GM23248 (cell line): Measurements from ENCODE around the gene ANXA9. TPM values are rescaled to one million over a fixed set of nuclear protein-coding genes. Genes with fewer than 3 reads are reported as not detected.

Experiments
- DNase-seq: peaks from one replicate; pipeline ENCODE4 v3.0.0-alpha.2; 2015
- H2AFZ ChIP-seq: fragments of 200-600 bp; sonication (generic); 2 replicates; pipeline ENCODE4 v1.6.1; 2016; ENCODE audit warnings: antibody characterized with exemption
- H3F3A ChIP-seq: fragments of 200-600 bp; sonication (generic); 2 replicates; pipeline ENCODE4 v1.6.1; 2016; ENCODE audit warnings: mild to moderate bottlenecking, antibody characterized with exemption, mixed run types; ENCODE audit not compliant: insufficient read depth
- H3K27ac ChIP-seq: fragments of 200-600 bp; sonication (generic); 2 replicates; pipeline ENCODE4 v1.5.1; 2016; ENCODE audit warnings: mild to moderate bottlenecking
- H3K27me3 ChIP-seq: fragments of 200-600 bp; sonication (generic); replicated peaks from 2 replicates; pipeline ENCODE4 v1.6.1; 2016; ENCODE audit warnings: mild to moderate bottlenecking; ENCODE audit not compliant: insufficient read depth
- H3K36me3 ChIP-seq: fragments of 200-600 bp; sonication (generic); 2 replicates; pipeline ENCODE4 v1.6.1; 2016; ENCODE audit warnings: low read depth, mild to moderate bottlenecking
- H3K4me1 ChIP-seq: fragments of 200-600 bp; sonication (generic); 2 replicates; pipeline ENCODE4 v1.6.1; 2016; ENCODE audit warnings: mild to moderate bottlenecking; ENCODE audit not compliant: insufficient read depth
- H3K4me2 ChIP-seq: fragments of 200-600 bp; sonication (generic); one replicate; pipeline ENCODE4 v1.6.1; 2016; ENCODE audit warnings: mild to moderate bottlenecking; ENCODE audit not compliant: unreplicated experiment
- H3K4me3 ChIP-seq: fragments of 200-600 bp; sonication (generic); 2 replicates; pipeline ENCODE4 v1.5.1; 2016; ENCODE audit warnings: mild to moderate bottlenecking
- H3K79me2 ChIP-seq: fragments of 200-600 bp; sonication (generic); 2 replicates; pipeline ENCODE4 v1.6.1; 2016; ENCODE audit warnings: mild to moderate bottlenecking; ENCODE audit not compliant: insufficient read depth
- H3K9ac ChIP-seq: fragments of 200-600 bp; sonication (generic); 2 replicates; pipeline ENCODE4 v1.6.1; 2016; ENCODE audit warnings: mild to moderate bottlenecking
- H3K9me2 ChIP-seq: fragments of 200-600 bp; sonication (generic); 2 replicates; pipeline ENCODE4 v1.6.1; 2016; ENCODE audit warnings: mixed run types, mild to moderate bottlenecking, moderate library complexity; ENCODE audit not compliant: insufficient read depth
- H3K9me3 ChIP-seq: fragments of 200-600 bp; sonication (generic); one replicate; pipeline ENCODE4 v1.6.1; 2017; ENCODE audit warnings: low read depth
- H4K20me1 ChIP-seq: fragments of 200-600 bp; sonication (generic); 2 replicates; pipeline ENCODE4 v1.6.0; 2016; ENCODE audit not compliant: insufficient read depth
- EZH2 ChIP-seq: fragments of 200-600 bp; sonication (generic); IDR thresholded peaks from 2 replicates; pipeline ENCODE4 v1.6.1; 2018; ENCODE audit warnings: antibody characterized with exemption, mild to moderate bottlenecking; ENCODE audit not compliant: insufficient read depth, poor library complexity, severe bottlenecking
- EZH2phosphoT487 ChIP-seq: fragments of 200-600 bp; sonication (generic); IDR thresholded peaks from 2 replicates; pipeline ENCODE4 v1.6.1; 2018; ENCODE audit warnings: antibody characterized with exemption, moderate library complexity, mild to moderate bottlenecking, low read depth; ENCODE audit not compliant: insufficient read depth
- WGBS, 2 experiments: methylation state at CpG; one replicate each; pipeline ENCODE4 v1.1.6; 2015 to 2017; ENCODE audit warnings: low lambda C conversion rate in 2 of 2, low coverage in 1 of 2; ENCODE audit errors: missing lambda C conversion rate in 2 of 2; 5-methylcytosine and 5-hydroxymethylcytosine counted together
- in situ Hi-C: fragments of 300-500 bp; cut with MboI; formaldehyde crosslinking; loops from 2 replicates; pipeline ENCODE4 v1.15.0; 2020
- polyA plus RNA-seq: library from polyadenylated mRNA; unstranded; fragments of >200 nt; fragmentation: Nextera tagmentation; extraction: Ambion mirVana; gene quantifications from 2 replicates; pipeline ENCODE4 v1.2.1, GENCODE V29; 2016
- total RNA-seq: library from RNA; depleted of rRNA; stranded (reverse); fragments of >200 nt; shearing (Covaris generic); gene quantifications from 2 replicates; pipeline ENCODE4 v1.2.3, GENCODE V29; 2014

Gene ANXA9
- total and polyA plus RNA-seq, 2 experiments from 2014 or later = 0.26 TPM; not detected in 1

DNA sequence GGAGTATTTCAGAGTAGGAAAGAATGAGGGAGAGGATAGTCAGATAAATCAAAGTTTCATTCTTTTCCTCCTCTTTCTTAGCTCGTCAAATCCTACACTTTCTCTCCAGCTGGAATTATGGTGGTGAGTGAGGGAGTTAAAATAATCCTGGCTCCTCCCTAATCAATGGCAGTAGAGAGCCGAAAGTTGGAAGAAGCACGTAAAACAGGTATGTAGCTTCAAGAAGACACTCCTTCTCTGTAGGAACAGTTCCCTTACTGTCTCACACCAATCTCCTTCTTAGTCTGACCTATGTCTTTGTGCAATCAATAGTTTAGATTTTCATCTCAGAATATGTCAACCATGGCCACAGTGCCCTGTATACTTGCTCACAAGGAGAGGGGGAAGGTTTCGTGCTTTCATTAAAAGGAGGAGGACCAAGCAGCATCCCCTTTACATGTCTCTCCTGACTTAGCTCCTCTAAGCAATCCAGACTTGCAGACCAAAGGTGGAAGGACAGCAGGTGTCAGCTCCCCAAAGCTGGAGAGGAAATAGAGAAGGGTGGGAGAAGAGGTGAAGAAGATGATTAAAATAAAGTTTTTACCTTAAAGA, 23.7 kb downstream of the ANXA9 start:
- Histone ChIP-seq H3F3A (peaks cover 23% of the 10 kb centered on the region), H3K27me3 (no peaks in the 10 kb centered on the region), H2AFZ (peak overlapping the region; percentile 84), H4K20me1 (no peaks in the 10 kb centered on the region), H3K36me3 (no peaks in the 10 kb centered on the region), H3K9ac (peak overlapping the region; percentile 82), H3K4me3 (peak overlapping the region; percentile 69), H3K79me2 (peaks cover 37% of the 10 kb centered on the region), H3K27ac (peak overlapping the region; percentile 94), H3K4me2 (peak overlapping the region; percentile 82), H3K9me2 (no peaks in the 10 kb centered on the region), H3K4me1 (peaks cover 32% of the 10 kb centered on the region), H3K9me3 (no peaks in the 10 kb centered on the region)
- in situ Hi-C loops = no loop called here
- peak; percentile 25 for DNase-seq
- WGBS, 2 experiments = 5 to 15% methylated on average over 4 of the region's 4 CpGs
- TF ChIP-seq EZH2phosphoT487 (no peak), EZH2 (no peak)

DNA sequence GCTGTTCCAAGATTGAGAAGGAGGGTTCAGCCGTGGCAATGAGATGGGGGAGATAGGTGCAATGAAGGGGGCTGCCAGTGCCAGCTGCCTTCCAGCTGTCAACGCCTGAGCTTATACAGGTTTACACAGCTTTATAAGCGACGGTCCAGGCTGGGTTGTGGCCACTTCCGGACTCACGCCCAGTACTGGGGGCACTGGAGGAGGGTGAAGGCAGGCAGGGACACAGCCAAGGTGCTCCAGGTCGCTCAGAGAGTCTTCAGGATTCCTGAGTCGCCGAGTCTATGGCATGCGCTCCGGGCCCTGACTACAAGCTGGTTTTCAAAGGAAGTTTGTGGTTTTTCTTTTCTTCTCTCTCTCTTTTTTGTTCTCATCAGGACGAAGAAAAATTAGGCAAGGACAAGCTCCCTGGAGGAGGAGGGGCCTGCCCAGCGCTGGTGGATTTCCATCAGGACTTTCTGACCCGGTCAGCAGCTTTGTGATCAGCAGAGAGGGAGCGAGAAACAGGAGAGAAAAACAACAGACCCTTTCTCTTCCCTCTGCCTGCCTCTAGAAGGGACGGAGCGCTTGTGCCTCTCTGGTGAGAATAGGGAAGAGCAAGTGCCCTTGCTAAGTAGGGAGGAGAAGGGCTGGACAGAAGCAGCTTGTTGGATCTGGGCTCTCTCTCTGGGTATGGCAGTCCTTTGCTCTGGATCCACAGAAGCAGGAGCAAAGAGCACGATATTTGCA, 24.4 kb downstream of the ANXA9 start, which contains the start of gene MINDY1:
MINDY1 (minus strand) TSS at position 576 of the 726 bp plus-strand sequence. CDS start 4,285 bp downstream, outside the sequence.
- peaks cover 39% of the 10 kb centered on the region for H3K4me1 ChIP-seq
- in situ Hi-C loops = no loop called here

DNA sequence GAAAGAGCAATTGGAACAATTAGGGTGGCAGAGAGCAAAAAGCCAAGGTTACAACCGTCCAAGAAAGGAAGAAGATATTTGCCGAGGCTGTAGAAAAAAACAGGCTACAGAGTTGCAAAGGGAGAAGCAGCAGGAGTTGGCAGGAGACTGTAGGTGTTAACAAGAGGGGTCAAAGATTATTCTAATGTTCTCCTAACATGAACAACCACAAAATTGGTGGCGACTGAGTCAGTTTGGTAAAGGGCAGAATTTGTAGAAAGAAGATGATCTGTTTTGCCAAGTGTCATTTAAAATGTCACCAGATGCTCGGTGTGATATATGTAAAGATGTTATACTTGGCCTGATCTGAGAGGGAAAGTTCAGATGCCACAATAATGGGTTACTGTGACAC, 25.8 kb downstream of the ANXA9 start:
- Histone ChIP-seq H3K9ac (peak overlapping the region; percentile 93), H3K9me3 (no peaks in the 10 kb centered on the region), H3F3A (peaks cover 30% of the 10 kb centered on the region), H3K36me3 (no peaks in the 10 kb centered on the region), H2AFZ (peak overlapping the region; percentile 71), H4K20me1 (no peaks in the 10 kb centered on the region), H3K27ac (peak overlapping the region; percentile 94), H3K4me1 (peaks cover 39% of the 10 kb centered on the region), H3K27me3 (no peaks in the 10 kb centered on the region), H3K4me2 (peak overlapping the region; percentile 71), H3K79me2 (peaks cover 50% of the 10 kb centered on the region), H3K4me3 (peak overlapping the region; percentile 89), H3K9me2 (no peaks in the 10 kb centered on the region)
- 4 to 5% methylated on average over 4 of the region's 4 CpGs for WGBS, 2 experiments
- in situ Hi-C loops = no loop called here
- DNase-seq = no peak
- TF ChIP-seq EZH2 (no peak), EZH2phosphoT487 (peak; percentile 81; the same call in 1 of the 2 replicates)

More for the DNA sequence above, 24.4 kb downstream of the ANXA9 start, which contains the start of gene MINDY1:
- Histone ChIP-seq H3K27ac (peak within 1 kb of the TSS; percentile 94), H3K9me2 (no peaks in the 10 kb centered on the region), H3K79me2 (peaks cover 44% of the 10 kb centered on the region), H3K4me2 (peak within 1 kb of the TSS; percentile 82), H4K20me1 (no peaks in the 10 kb centered on the region), H3K4me3 (peak within 1 kb of the TSS; percentile 89), H2AFZ (peak within 1 kb of the TSS; percentile 84), H3F3A (peaks cover 30% of the 10 kb centered on the region), H3K9me3 (no peaks in the 10 kb centered on the region), H3K36me3 (no peaks in the 10 kb centered on the region), H3K27me3 (no peaks in the 10 kb centered on the region), H3K9ac (peak within 1 kb of the TSS; percentile 93)
- TF ChIP-seq EZH2 = no peak
- TF ChIP-seq EZH2phosphoT487 = no peak
- 1 to 2% methylated on average over 16 to 18 of the region's 18 CpGs for WGBS, 2 experiments
- DNase-seq = peak; percentile 93

DNA sequence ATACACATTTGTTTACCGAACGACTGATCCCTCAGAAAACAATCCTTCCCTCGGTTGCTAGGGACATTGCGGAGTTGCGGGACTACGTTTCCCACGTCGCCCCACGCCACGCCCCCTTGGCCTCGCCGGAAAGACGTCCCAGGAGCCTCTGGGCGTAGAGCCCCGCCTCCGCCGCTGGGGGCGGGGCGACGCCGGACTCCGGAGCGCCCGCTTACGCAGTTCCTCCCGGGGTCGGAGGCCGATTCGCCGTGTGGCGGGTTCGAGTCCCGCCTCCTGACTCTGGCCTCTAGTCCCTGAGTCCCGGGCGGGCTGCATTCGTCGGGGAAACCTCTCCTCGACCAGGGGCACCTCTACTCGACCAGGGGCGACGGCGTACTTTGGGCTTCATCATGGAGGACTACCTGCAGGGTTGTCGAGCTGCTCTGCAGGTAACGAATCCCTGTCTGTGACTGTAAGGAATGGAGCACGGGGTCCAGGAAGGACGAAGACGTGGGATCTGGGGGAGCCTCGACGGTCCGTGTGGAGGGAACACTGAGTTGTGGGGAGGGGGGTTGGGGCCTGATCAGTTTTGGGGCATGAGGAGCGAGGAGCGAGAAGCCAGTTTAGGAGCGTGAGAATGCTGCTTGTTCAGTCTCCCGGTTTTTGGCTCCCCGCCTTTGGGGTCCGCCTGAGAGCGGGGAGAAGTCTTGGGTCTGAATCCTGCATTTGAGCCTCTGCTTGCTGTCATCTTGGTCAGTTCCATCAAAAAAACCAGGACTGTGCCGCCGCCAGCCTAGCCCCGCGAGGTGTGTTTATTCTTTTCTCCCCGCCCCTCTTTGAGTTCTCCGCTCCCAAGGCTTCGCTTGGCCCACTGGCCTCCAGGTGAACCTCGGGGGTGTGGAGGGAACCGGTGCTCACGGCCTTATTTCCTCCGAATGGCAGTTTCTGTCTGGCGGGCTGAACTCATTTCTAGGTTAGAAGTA, 26.4 kb downstream of the ANXA9 start, which contains the start of gene PRUNE1:
PRUNE1 (plus strand) TSS at position 206 of the 962 bp plus-strand sequence; CDS start at position 390, 184 bp downstream.
- TF ChIP-seq EZH2phosphoT487 = no peak
- Histone ChIP-seq H3K9me2 (no peaks in the 10 kb centered on the region), H3K4me3 (peak within 1 kb of the TSS; percentile 89), H3K9me3 (no peaks in the 10 kb centered on the region), H3K79me2 (peaks cover 52% of the 10 kb centered on the region), H3F3A (peaks cover 30% of the 10 kb centered on the region), H3K36me3 (no peaks in the 10 kb centered on the region), H3K4me2 (peak within 1 kb of the TSS; percentile 92), H2AFZ (peak within 1 kb of the TSS; percentile 96), H3K4me1 (peaks cover 39% of the 10 kb centered on the region), H4K20me1 (no peaks in the 10 kb centered on the region), H3K9ac (peak within 1 kb of the TSS; percentile 93), H3K27me3 (no peaks in the 10 kb centered on the region), H3K27ac (peak within 1 kb of the TSS; percentile 94)
- peak; percentile 99 for DNase-seq
- in situ Hi-C loops = no loop called here
- 2% methylated on average over 68 to 69 of the region's 69 CpGs for WGBS, 2 experiments
